ENCODE measurements around the gene TSN.

DNA sequence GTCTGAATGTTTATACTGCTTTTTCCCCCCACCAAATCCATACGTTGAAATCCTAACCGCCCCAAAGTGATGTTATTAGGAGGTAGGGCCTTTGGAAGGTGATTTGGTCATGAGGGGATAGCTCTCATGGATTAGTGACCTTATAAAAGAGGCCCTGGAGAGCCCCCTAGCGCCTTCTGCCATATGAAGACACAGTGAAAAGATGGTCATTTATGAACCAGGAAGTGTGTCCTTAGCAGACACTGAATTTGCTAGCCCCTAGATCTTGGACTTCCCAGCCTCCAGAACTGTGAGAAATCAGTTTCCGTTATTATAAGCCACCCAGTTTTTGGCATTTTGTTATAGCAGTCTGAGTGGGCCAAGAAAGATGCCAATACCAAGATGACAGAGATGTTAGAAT lies 7.2 kb upstream of the TSN start:
- TF ChIP-seq, protein P1, sequence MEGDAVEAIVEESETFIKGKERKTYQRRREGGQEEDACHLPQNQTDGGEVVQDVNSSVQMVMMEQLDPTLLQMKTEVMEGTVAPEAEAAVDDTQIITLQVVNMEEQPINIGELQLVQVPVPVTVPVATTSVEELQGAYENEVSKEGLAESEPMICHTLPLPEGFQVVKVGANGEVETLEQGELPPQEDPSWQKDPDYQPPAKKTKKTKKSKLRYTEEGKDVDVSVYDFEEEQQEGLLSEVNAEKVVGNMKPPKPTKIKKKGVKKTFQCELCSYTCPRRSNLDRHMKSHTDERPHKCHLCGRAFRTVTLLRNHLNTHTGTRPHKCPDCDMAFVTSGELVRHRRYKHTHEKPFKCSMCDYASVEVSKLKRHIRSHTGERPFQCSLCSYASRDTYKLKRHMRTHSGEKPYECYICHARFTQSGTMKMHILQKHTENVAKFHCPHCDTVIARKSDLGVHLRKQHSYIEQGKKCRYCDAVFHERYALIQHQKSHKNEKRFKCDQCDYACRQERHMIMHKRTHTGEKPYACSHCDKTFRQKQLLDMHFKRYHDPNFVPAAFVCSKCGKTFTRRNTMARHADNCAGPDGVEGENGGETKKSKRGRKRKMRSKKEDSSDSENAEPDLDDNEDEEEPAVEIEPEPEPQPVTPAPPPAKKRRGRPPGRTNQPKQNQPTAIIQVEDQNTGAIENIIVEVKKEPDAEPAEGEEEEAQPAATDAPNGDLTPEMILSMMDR (IDR thresholded peaks at IDR 0.05) = no peak
- no peak for TF ChIP-seq TCF7L2 (IDR thresholded peaks at IDR 0.05; ENCODE audit: low read depth, low read length)
